GM21447 (cell line): Measurements from ENCODE around the gene ZBTB20.
"Not testable (repeated sequence)": the region's sequence is repeated elsewhere in the genome, so short reads cannot be mapped to it uniquely, and the experiment has no call there.

Source experiments
- ATAC-seq: cut with Tn5 transposase; IDR thresholded peaks from one replicate; pipeline ENCODE4 v1.9.1; 2021; ENCODE audit not compliant: unreplicated experiment

Gene ZBTB20

DNA sequence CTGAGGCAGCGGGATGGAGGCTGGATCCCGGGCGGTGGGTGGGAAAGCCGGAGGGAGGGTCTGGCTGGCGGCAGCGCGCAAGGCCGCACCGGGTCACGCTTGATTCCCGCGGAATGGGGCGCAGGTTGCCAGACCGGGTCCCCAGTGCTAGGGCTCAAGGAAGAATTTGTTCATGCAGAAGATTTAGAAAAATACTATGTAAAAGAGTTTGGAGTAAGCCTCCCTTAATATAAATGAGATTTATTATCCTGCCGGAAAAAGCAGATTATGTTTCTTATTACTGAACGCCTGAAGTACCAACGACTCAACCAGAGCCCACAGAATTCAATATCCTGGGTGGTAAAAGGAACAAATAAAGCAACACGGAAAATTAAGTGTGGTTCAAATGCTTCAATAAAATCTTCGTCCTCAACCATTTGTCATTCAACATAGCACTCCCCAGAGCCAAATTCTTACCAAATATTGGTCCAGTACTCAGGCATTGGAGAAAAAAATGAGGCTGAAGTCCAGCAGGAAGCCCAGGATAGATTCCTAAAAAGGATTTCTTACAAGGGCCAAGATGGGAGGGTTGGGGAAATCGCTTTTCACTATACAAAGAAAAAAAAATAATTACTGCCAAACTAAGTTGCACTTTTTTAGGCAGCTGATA is 1.2 kb upstream of the ZBTB20 start:
- peak; percentile 3 for ATAC-seq

DNA sequence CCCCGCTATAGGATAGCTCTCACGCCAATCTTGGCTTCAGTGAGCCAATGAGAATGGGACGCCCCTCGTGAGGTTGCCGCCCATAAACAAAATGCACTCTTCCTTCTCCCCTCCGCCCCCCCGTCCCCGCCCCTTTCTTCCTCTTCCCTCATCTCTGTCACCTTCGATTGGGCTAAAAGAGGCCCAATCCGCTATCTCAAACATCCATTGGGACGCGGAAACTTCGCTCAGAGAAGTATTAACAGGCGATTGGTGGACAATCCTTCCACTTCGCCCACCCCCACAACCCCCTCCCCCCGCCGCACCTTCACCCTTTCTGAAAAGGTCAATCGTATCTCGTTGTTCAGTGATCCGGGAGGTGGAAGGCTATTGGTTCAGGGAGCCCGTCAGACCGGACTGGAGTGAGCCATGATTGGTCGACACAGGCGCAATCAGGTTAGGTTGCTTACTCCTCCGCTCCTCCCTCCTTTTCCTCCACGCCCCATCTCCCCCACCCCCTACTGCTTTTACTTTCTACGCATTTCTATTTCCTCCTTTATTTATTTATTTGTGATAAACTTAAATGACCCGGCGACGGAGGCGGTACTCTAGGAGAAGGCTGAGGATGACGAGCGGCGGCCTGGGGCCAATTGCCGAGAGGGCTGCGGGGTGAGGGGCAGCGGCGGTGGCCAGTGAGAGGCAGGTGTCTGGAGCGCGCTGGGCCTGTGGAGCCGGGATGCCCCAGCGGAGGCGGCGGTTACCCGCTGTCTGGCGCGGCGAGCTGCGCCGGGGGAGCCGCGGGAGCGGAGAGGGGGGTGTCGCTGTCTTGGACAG is 447 bp upstream of the ZBTB20 start:
- ATAC-seq = peak; percentile 81

DNA sequence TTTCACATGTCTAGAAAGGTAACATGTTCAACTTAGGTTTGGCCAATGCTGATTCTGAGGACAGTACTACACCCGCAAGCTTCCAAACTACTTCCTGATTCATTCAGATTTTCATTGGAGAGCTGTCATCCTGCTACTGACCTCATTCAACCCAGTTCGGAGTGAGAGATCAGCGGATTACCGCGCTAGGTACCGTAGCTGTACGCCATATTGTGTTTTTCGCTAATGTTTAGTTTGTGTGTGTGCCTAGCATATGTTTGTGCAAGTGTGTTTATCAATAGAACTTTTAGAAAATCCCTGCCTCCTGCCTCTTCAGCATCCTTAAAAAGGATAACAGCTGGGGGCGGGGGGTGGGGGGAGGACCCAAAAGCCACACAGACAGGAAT is 1.1 kb downstream of the ZBTB20 start:
- ATAC-seq = no peak

DNA sequence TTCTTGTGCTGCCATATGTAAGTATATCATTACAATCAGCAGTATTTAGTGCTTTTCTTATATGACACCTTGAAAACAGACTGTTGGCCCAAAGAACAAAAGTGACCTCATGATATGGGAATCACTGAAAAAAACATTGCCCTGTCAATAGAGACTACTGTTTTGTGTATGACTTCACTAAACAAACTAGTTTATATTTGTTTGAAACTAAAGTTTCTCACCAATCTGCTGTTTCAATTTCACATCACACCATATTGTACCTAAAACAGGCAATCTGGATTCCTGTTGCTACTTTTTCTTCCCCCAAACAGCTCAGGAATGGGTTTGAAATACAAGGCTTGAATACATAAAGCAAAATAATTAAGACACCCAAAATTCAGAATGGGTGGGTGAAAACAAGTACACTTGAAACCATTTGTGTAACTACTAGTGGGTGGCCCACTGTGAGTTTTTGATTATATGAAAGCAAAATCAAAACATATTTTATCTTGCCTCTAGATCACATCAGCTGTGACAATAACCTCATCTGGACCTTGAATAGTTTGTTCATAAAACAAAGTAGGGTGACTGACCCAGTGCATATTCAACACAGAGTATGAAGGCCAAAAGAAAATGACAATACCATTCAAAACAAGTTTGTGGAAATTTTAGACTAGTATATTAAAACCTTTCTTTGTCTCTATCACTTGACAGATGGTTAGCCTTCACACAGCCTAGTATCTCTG is 5.9 kb downstream of the ZBTB20 start:
- ATAC-seq = peak; percentile 69

DNA sequence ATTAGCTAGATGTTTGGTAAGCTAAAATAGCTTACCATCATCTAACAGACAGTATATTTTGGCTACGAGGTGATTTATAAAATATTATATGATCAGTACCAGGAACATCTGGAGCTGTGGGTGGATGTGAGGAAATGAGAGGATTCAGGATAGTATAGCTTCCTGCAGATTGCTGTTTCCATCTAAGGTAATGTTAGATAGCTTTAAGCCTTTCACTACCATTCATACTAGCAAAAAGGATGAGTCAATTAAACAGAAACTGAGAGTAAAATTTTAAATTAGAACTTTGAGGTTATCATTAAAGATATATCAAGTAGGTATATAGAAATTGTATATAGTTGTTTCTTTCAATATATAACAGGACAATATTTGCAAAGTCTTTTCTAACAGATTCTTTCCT is 8.0 kb downstream of the ZBTB20 start:
- ATAC-seq = no peak

DNA sequence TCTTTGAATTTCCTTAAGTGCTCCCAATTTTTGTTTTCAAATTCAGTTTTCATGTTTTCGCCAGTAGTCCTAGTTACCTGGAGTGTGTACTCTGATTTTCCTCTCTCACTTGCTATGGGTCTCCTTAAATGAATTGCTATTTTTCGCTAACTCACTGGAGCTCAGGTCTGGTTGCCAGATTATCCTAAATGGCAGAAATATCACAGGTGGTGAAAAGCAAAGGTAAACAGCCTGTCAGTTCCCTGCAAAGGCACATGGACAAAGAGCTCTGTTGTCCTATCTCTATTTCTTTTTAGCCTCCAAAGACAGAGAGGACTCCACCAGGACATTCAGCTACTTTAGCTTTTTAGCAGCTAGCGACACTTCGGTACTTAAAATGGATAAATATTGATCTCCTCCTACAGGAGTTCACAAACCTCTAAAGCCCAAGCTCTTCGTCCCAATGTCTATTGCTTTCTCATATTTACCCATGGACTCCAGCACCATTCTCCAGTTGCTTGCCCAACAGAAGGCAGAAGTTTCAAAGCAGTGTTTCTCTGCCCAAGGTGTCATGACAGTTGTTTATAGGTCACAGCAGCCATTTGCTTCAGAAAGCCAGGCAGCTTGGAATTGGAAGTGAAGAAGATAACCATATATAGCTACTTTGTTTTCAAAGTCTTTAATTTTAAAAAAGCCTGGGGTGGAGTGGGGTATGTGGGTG is 12.3 kb downstream of the ZBTB20 start:
- no peak for ATAC-seq

DNA sequence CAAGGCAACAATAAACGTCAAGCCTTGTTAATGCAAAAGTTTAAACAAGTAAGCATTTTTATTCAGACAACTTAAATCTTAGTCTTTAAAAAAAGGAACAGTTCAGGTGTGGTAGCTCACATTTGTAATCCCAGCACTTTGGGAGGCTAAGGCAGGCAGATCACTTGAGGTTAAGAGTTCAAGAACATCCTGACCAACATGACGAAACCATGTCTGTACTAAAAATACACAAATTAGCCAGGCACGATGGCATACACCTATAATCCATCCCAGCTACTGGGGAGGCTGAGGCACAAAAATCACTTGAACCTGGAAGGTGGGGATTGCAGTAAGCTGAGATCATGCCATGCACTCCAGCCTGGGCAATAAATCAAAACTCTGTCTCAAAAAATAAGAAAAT is 19.9 kb downstream of the ZBTB20 start:
- no peak for ATAC-seq

DNA sequence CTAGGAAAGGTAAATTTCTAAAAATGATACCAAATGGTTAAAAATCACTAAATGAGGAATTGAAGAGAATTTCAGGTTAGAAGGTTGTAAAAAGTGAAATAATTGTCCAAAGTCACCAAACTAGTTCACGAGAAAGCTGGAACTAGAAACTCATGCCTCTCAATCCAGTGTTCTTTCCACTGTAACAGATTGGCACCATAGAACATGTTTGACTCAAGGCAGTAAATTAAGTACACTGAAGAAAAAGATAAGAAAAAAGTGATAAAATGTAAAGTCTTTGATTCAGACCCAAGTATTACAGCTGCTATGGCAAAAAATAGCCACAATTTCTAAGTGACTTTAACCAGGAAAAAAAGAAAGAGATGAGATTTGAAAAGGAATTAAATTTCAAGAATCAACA is 26.5 kb downstream of the ZBTB20 start:
- no peak for ATAC-seq

DNA sequence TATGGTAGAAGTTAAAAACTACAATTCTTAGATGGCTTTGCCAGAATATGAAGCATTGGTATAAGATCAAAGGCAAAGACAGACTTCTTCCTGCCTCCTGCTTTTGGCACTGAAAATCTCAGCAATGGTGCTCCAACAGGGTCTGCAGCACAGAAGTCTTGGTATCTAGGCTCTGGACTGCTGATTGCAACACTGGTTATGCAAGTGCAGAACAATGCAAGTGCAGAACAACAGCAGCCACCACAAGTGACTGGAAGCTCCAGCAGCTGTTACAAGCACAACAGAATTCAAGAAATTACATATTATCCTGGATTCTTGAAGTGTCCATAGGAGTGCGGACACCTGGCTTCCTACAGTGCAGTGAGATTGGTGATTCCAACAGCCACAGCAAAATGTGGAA is 33.7 kb downstream of the ZBTB20 start:
- ATAC-seq = no peak

DNA sequence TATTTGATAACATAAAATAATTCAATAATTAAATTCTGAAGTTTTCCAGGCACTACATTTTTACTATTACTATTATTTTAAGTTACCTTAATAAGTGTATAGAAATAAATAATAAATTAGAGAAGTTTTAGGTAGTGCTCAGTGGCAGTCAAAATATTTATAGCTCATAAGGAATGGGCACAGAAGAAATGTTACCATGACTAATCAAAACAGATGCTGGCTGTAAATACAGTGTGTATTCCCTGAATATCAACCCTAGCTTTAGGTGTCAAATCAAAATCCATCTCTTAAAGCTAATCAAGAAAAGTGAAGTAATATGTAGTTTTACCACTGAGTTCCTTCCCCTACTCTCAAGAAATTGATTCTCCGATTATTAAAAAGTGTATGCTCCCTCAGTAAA is 35.5 kb downstream of the ZBTB20 start:
- no peak for ATAC-seq

DNA sequence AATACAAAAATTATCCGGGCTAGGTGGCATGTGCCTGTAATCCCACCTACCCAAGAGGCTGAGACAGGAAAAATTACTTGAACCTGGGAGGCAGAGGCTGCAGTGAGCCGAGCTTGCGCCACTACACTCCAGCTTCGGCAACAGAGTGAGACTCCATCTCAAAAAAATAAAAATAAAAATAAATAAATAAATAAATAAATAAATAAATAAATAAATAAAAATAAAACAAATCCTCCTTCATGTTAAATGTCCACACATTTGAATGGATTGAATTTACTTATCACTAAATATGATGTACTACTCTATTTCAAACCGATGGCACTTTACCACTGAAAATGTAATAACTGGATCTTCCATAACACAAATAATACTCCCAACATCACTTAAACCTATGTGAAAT is 36.3 kb downstream of the ZBTB20 start:
- no peak for ATAC-seq

DNA sequence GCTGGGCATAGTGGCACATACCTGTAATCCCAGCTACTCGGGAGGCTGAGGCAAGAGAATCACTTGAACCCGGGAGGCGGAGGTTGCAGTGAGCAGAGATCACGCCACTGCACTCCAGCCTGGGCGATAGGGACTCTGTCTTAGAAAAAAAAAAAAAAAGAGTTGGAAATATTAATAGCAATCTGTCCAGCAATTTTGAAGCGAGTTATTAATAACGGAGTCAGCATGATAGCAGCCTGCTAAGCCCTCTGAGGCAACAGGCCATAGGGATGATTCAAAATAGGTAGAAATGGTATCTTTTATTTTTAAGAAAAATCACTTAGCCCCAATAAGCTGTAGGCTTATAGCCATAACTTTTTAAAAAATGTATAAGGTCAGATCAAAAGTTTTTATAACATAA is 37.0 kb downstream of the ZBTB20 start:
- not testable (repeated sequence) for ATAC-seq

DNA sequence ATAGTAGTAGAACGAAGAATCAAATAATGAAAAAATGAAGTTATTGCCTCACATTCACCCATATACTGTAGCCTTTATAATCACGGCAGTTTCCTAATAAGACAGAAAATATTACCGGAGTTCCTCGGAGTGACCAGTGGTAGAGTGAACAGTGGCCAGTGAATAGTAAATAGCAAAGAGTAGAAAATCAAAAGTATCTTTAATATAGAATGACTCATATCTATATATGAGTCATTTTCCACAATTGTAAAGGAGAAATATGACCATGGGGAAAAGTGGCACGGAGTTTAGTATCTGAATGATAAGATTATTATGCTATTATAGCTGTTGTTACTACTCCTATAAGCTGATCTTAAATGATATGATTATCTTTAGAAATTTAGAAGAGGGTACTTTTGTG is 38.5 kb downstream of the ZBTB20 start:
- ATAC-seq = no peak

DNA sequence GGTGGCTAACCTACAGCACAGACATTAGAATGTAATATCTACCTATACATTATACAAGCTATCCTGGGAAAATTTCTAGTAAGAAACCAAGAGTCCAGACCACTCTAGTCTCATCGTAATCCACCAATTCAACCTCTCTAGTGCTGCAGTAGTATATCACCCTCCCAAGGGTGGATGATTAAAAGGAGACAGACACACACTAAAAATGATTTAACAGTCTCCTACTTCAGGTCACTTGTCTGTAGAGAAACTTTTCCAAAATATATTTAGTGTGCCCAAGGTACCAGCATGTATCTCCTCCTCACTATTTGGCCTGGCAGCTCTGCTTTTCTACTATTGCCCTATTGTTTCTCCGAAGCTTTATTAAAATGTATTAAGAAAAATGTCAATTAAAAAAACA is 45.0 kb downstream of the ZBTB20 start:
- ATAC-seq = no peak

DNA sequence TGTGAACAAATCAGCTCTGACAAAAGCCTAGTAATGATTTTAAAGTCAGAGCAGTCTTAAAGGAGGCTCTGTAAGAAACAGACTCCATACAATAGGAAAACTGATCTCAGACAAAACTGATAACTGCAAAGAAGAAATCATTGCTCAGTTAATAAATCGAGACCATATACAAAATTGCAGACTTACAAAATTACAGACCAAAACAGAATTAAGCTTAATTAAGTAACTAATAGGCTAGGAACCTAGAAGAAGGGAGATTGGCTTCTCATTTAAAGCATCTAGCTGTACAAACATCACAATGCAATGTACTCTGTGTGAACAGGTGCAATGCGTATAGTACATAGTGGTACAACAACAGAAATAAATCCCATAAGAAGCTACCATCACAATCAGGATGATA is 46.3 kb downstream of the ZBTB20 start:
- no peak for ATAC-seq

DNA sequence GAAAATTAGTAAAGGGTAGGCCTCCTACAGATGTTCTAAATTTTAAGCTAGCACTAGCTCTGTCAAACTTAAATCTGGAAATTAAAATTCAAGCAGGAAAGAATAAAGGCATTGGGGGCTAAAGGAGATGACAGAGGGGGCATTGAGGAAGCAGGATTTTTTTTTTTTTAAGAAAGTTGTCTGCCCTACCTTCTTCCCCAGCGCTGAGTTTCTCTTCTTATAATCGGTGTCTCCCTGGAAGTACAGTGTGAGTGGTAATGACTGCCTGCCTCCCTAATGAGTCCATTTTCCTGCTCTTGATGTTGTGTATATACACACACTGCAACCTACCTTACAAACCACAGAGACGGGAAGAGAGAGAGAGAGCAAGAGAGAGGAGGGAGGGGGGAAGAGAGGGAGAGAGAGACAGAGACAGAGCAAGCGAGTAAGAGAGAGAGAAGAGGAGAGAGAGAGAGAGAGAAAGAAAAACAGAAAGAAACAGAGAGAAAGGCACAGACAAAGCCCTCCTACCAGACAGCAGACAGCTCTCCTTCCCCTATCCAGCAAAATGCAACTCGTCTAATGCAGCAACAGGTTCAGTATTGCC is 47.0 kb downstream of the ZBTB20 start:
- ATAC-seq = peak; percentile 82

DNA sequence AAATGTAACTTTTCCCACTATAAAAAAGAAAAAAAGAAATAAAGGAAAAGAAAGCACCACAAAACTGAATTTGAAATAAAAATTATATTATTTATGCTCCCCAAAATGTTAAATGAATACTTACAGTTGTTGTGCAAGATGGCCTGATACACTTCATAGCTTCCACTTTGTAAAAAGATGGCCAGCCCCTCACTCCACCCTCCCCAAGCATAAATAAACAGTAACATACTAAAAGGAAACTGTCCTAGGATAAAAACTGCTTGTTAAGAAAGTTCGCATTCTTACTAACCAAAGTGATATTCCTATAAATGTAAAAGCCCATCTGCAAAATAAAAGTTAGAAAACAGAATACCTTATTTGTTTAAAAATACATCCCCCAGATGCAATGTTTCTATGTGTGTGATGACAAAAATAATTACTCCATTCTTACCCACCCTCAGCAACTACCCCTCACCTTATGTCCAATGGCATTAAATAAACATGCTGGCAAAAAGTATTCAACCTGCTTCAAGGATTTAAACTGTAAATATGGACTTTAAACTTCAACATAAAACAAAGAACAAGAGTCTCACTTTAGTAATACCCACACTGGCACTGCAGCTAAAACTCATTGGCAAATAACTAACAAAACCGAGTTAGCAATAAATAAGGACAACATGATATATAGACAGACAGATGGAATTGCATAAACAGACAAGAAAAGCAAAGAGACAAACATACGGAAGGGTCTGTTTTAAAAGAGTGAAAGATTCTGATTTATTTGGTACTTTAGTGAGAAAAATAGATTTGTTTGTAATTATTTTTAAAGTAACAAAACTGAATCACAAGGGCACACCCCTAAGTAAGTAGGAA is 47.7 kb downstream of the ZBTB20 start:
- no peak for ATAC-seq

DNA sequence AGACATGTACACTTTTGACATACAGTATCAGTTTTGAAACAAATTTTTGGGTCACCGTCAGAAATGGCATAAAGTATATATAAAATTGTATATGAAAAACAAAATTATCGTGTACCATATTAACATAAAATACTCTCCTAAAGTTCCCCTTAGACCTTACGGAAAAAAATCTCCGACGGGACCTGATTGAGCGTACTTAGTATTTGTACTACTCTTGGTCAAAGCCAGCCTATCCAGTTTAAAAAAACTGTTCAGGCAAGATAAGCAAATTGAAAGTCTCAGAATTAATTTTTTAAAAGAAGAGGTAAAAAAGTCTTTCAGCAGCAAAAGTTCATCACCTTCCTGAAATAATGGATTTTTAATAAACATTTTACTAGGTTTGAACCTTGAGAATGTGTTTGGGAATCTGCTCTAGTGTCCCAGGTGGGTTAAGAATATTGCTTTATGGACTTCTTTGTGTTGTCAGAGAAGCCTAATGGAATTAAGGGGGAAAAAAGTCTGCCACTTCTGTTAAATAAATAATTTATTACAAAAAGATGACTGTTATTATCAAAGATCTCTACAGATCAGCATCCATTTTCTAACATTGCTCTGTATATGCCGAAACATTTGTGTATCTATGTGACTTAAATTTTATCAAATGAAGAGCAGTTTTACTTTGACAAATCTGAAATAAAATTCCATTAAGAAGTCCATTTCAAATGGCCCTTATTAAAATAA is 48.6 kb downstream of the ZBTB20 start:
- no peak for ATAC-seq

DNA sequence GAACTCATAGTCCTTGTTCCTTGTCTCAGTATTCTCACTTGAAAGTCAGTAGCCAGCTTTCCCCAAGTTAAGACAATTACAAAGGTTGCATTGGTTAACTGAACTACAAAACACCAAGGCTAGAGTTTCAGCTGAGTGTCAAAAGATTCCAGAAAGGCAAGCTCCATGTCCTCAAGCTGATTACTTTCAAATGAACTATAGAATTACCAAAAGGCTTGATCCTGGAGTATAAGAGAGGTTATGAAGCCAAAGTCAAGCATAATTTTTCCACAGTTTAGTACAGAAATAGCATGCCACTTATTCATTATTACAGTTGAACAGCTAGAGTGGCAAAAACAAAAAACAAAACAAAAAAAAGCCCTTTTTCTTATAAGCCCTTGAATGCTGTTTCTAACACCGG is 51.9 kb downstream of the ZBTB20 start:
- no peak for ATAC-seq
